Measurements from ENCODE around the gene LDB1.

- TF ChIP-seq CTCF (conservative IDR thresholded peaks at IDR 0.05): no peak
- no peak for TF ChIP-seq ZFX (IDR thresholded peaks at IDR 0.05)
These were observed 19.0 kb downstream of the LDB1 start for GRCh38 chr10:102101152-102101551.

Measured in C4-2B (cell line).